Left cardiac atrium (tissue), 4 donors: ENCODE results near the gene RBBP7. TPM values are rescaled to one million over a fixed set of nuclear protein-coding genes. Genes with fewer than 3 reads are reported as not detected.
A peak's percentile ranks its signal among the peaks of the same experiment; 100 is the strongest.
"Not testable (repeated sequence)": the region's sequence is repeated elsewhere in the genome, so short reads cannot be mapped to it uniquely, and the experiment has no call there.

Source experiments
- ATAC-seq, 2 donors: fragments of 200-7000 bp; cut with Tn5 transposase; one replicate each; pipeline ENCODE4 v1.9.1; 2020; ENCODE audit warnings: mild to moderate bottlenecking in 2 of 2, moderate library complexity in 2 of 2
- DNase-seq: peaks from one replicate; pipeline ENCODE4 v3.0.0-alpha.2; 2020
- intact Hi-C, 2 donors: fragments of 100-400 bp; cut with DNase I; formaldehyde crosslinking; loops; one replicate each; pipeline versions ENCODE4 v1.14.1 to v1.15.1; 2022 to 2023
- total RNA-seq, 2 donors: library from RNA; stranded (reverse); fragmentation: NEBNext Ultra II Directional; extraction: Animal tissue kit (Norgen Biotek cat#: 25700); gene quantifications; one replicate each; pipeline ENCODE4 v1.2.1, GENCODE V29; 2021
- donor health status: DM: no; HTN: yes; CAD: no.
- donor health status: DM: no; HTN: yes; CAD: no; lungs with severe emphysema.
- donor health status: DM: yes; HTN: yes; CAD: no.
- donor health status: Dilated cardiomyopathy.

RBBP7 gene
- total RNA-seq, 2 donors from 2014 or later = 76.8 to 83.1 TPM

GRCh38 chrX:16869393-16870094 lies 618 bp downstream of the RBBP7 start:
- DNase-seq (peak; percentile 31), ATAC-seq (peak; percentile 25 to 39)
- intact Hi-C loops = no loop called here

- ATAC-seq (no peak), DNase-seq (no peak)
- intact Hi-C loops = no loop called here
These were observed 1.2 kb downstream of the RBBP7 start for GRCh38 chrX:16868920-16869319.

DNA sequence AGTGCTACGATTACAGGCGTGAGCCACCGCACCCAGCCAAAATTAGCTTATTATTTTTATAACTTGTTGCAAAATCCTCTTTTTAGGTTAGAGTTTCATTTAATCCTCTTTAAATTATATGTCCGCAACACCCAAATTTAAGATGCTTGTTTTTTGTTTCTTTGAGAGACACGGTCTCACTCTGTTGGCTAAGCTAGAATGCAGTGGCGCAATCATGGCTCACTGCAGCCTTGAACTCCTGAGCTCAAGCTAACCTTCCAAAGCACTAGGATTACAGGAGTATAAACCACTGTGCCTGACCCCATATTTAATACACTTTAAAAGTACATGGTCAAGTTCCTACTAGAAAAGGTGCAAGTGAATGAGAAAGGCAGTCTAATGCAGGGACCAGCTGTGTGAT lies 2.2 kb downstream of the RBBP7 start:
- DNase-seq (no peak), ATAC-seq (no peak)
- intact Hi-C loops = no loop called here

DNA sequence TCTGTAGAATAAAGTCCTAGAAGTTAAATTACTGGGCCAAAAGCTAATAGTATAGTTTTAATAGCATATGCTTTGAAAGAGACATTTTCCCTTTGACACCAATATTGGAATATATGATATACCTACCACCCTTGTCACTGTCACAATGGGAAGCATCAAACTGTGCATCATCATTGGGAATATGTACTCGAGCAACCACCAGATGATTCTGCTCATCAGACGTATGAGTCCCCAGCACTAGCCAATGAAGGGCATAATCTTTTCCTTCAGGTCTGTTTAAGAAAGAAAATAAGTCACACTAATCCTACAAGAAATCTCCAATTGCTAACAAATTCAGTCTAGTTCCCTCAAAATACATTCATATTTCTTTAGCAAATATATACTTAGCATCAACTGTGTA lies 7.3 kb downstream of the RBBP7 start:
- intact Hi-C loops = no loop called here
- DNase-seq (no peak), ATAC-seq (no peak)

GRCh38 chrX:16856744-16857143 lies 13.4 kb downstream of the RBBP7 start:
- intact Hi-C loops = no loop called here
- DNase-seq (no peak), ATAC-seq (no peak)

GRCh38 chrX:16856076-16856404 lies 14.1 kb downstream of the RBBP7 start:
- ATAC-seq, intact Hi-C loops, DNase-seq: not testable (repeated sequence)

DNA sequence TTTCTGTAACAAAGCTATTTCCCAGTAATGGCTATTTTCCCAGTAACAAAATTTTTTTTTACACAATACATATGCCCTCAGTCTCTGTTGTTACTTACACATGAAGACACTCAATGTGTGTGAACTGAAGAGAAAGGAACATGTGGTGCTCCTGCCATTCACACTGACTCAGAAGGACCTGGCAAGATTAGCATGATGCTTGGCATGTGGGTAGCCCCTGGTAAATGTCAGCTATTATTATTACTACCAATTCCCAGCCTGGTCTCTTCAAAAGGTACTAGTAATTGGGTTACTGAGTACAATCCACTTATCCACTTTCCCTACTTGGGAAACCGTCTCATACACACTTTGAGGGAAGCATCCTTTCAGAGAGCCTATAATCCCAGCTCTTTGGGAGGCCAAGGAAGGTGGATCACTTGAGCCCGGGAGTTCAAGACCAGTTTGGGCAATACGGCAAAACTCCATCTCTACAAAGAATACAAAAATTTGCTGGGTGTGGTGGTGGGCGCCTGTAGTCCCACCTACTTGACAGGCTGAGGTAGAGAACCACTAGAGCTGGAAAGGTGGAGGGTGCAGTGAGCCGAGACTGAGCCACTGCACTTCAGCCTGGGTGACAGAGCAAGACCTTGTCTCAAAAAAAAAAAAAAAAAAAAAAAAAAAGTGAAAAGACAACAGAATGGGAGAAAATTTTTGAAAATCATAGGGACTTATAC lies 14.6 kb downstream of the RBBP7 start:
- intact Hi-C loops = no loop called here

DNA sequence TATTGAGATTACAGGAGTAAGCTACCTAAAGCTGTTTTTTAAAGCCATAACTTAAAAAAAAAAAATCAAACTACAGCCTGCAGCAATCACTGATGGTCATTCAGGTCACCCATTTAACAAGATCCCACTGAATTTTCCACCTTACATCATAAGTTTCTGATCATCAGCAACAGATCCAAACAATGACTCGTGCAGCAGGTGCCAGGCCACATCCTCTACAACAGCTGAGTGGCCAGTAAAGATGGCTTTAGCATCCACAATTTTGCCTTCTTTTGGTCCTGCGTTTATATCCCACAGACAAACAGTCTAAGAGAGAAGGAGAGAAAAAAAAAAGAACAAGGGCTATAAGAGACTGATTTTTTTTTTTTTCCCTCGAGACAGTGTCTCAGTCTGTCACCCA lies 16.6 kb downstream of the RBBP7 start:
- intact Hi-C loops = no loop called here
- ATAC-seq (no peak), DNase-seq (no peak)

More for the DNA sequence above, 14.6 kb downstream of the RBBP7 start:
- no peak for ATAC-seq
- no peak for DNase-seq

DNA sequence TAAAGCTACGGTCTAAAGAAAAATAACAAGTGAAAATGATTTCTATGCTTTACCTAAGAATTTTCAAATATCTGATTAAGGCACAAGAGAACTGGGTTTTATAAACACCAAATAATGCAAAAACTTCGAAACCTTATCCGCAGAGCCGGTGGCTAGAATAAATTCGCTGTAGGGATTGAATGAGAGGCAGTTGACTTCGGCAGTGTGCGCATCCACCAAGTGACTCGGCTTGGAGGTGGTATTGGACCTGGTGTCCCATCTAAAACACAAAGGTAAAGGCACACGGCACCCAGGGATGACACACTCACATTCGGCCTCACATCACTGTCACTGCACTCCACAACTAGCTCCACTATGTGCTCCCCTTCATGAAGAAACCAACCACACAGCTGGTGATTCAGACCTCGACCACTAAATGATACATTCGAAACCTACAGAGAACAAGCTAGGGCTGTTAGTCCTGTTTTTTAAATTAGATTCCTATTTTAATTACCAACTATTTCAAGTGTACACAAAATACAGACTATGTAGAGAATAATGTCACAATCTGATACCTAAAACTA lies 17.5 kb downstream of the RBBP7 start:
- DNase-seq = no peak
- ATAC-seq = no peak
- intact Hi-C loops = no loop called here

- ATAC-seq = no peak
- no peak for DNase-seq
- intact Hi-C loops = no loop called here
These were observed 18.3 kb downstream of the RBBP7 start for GRCh38 chrX:16851827-16852226.

- DNase-seq = no peak
- intact Hi-C loops = no loop called here
- no peak for ATAC-seq
These were observed 18.7 kb downstream of the RBBP7 start for GRCh38 chrX:16851421-16851820.

- no peak for ATAC-seq
- DNase-seq = no peak
- intact Hi-C loops = no loop called here
These were observed 21.6 kb downstream of the RBBP7 start for GRCh38 chrX:16848541-16848940.

DNA sequence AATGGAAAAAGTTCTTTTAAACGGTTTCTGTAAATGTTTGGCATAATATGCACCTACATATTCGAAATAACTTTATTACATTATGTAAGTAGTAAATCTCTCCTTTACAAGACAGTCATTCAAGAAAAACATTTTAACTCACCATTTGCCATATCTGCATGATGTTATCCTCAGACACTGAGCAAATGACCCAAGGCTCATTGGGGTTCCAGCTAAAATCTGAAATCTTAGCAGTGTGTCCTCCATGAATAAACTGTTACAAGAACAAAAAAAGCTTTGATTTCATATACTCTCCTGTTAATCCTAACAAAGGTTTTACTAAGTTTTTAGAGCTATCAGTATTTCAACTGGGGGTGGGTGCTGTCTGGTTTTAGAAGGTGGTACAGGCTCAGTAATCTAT lies 24.5 kb downstream of the RBBP7 start:
- DNase-seq (no peak), ATAC-seq (no peak)
- intact Hi-C loops = no loop called here

DNA sequence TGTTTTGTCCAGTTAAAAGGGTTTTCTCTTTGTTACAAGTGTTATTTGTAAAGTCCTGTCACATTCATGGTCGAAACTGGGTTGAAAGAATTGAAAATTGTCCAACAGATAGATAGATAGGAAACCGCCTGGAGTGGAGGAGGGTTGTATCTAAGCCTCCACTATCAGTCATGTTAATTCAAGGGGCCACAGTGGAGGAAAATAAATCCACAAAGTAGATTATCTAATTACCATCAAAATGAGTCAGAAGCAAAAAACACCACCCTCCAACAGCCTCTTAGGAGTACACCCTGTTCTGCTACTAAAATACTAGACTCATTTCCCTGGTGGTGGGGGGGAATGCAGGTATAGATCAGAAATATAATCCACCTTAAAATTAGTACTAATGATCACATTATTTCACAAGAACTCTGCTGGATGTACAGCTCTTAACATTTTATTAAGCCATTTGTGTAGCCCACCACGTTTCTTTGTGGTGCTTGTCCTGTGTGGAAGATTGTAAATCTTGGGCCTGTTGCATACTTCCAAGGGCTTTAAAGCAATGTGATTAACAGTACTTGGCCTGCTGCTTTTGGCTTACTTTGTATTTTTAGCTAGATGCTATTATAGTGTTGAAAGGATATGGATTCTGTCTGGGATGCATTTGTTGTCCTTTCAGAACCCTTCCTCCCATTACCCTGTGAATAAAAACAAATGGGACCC lies 26.8 kb downstream of the RBBP7 start:
- DNase-seq = no peak
- ATAC-seq = no peak
- intact Hi-C loops = no loop called here

- no peak for ATAC-seq
- DNase-seq = no peak
- intact Hi-C loops = no loop called here
These were observed 27.5 kb downstream of the RBBP7 start for GRCh38 chrX:16842684-16843083.

- DNase-seq (no peak), ATAC-seq (peak in 1 of 2 donors; percentile 78)
- intact Hi-C loops = no loop called here
These were observed 30.2 kb downstream of the RBBP7 start for GRCh38 chrX:16839852-16840460.

DNA sequence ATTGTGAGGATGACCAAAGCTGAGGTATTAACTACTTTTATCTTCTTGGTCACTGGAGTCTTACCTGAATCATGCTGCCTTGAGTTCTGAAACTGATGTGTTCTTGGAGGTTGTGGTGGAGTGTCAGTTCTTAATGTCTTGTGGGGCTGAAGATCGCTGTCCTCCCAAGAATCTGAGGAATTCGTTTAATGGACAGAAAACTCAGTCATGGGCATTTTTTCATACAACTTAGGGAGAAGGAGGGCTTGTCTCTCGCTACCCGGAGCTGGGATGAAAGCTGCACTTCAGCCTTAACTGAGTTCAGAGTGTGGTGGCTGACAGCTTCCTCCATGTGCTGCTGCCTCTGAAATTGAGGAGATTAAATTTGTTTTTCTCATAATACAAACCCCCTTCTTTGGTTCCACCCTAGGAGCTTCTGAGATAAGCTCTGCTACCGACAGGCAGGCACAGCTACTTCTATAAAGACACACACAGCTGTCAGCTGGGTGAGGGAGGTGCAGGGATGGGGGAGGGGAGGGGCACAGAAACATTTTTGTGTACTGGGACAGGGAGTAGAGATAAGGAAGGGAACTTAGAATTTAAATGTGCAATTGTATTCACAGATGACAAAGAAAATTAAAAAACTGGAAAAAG lies 30.8 kb downstream of the RBBP7 start:
- DNase-seq = no peak
- intact Hi-C loops = no loop called here
- ATAC-seq = peak in 1 of 2 donors; percentile 9

DNA sequence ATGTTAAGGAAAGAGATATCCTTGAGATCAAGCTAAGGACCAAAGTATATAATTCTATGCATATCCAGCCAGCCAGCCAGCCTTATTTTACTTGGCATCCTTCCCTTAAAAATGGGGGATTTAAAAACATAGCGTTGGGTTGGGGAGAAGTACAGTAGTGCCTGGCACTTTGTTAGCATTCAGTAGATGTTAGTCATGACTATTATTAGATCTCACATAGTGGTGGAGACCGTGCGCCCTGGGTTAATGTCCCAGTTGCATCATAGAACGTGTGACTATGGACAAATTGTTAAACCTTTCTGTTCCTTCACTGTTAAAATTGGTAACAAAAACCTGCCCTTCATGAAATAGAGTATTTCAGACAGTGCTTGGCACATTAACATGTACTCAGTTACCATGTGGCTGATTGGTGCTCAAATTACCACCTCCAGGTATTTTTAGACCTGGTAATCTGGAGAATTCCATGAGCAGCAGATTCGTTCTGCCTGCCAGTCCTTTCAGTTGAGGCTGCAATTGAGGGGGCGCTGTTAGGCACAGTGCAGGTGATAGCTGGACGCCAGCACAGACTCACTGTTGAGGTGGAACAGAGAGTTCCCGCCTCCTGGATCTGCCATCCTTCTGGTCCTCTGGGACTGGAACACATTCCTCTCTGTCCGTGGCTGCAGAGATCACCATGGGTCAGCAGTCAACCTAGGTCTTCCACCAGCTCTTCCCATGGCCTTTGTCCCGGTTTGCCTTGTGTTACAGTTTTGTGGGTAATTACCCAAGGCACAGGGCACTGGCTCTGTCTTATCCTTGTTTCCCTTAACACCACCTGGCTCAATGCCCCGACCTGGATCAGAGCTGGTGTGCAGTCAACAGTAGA lies 31.7 kb downstream of the RBBP7 start:
- peak; percentile 65 to 72 for ATAC-seq
- no peak for DNase-seq
- intact Hi-C loops = no loop called here
